Measurements from ENCODE around the gene DEPDC4. TPM values are rescaled to one million over a fixed set of nuclear protein-coding genes. Genes with fewer than 3 reads are reported as not detected.

DEPDC4 gene
- total RNA-seq, 1 experiment from 2014 or later, result 3.2 TPM

GRCh38 chr12:100248886-100249285 is 18.0 kb downstream of the DEPDC4 start:
- H3K27ac Mint-ChIP-seq, result no peak overlapping the region
- Histone ChIP-seq H2BK12ac (ENCODE audit: insufficient read length, low read depth, low read length) (no peak overlapping the region), H4K20me1 (ENCODE audit: control insufficient read depth, insufficient read depth, insufficient read length) (no peaks in the 10 kb centered on the region), H3K18ac (ENCODE audit: insufficient read length, low read depth, low read length) (no peak overlapping the region), H3K79me2 (ENCODE audit: insufficient read depth, low read length) (no peaks in the 10 kb centered on the region), H2AK5ac (ENCODE audit: insufficient read length, low read length) (no peak overlapping the region), H2AFZ (ENCODE audit: low read length) (no peak overlapping the region), H4K8ac (replicated peaks; ENCODE audit: insufficient read length, low read depth, low read length) (no peak overlapping the region), H3K27ac (ENCODE audit: insufficient read length, low read depth, low read length) (no peak overlapping the region), H2BK5ac (ENCODE audit: insufficient read length, low read length) (no peak overlapping the region), H2BK15ac (ENCODE audit: low read depth, low read length) (no peak overlapping the region), H3K4me1 (ENCODE audit: insufficient read depth, low read length) (no peaks in the 10 kb centered on the region), H3K14ac (ENCODE audit: insufficient read depth, low read length) (no peak overlapping the region), H3K4me2 (ENCODE audit: insufficient read depth, insufficient read length, low read length) (no peak overlapping the region), H2BK120ac (ENCODE audit: low read depth, low read length, poor library complexity, severe bottlenecking) (no peak overlapping the region), H3K23ac (ENCODE audit: insufficient read length, low read depth, low read length) (no peak overlapping the region), H3K23me2 (ENCODE audit: insufficient read length, low read depth, low read length, poor library complexity, severe bottlenecking) (no peaks in the 10 kb centered on the region), H3K9me3 (ENCODE audit: control insufficient read depth, low read depth, low read length) (no peaks in the 10 kb centered on the region), H3K4ac (ENCODE audit: low read depth, low read length) (no peak overlapping the region), H3K56ac (ENCODE audit: insufficient read length, low read depth, low read length) (no peak overlapping the region), H3T11ph (ENCODE audit: low read length) (no peak overlapping the region), H3K79me1 (ENCODE audit: insufficient read depth, low read depth, low read length, poor library complexity, severe bottlenecking) (no peaks in the 10 kb centered on the region), H3K27me3 (ENCODE audit: insufficient read depth, low read length) (no peaks in the 10 kb centered on the region), H4K91ac (ENCODE audit: insufficient read length, low read depth, low read length) (no peak overlapping the region), H3K9ac (ENCODE audit: extremely low read depth, insufficient read length, low read length) (no peak overlapping the region), H2BK20ac (ENCODE audit: low read depth, low read length, poor library complexity, severe bottlenecking) (no peak overlapping the region), H4K5ac (ENCODE audit: insufficient read length, low read depth, low read length) (no peak overlapping the region)
- no peaks in the 10 kb centered on the region for H3K27me3 Mint-ChIP-seq (ENCODE audit: low read depth)
- DNase-seq, result no peak
- H3K36me3 Mint-ChIP-seq (ENCODE audit: insufficient read depth in 1 of 3, low read depth in 3 of 3), result no peaks in the 10 kb centered on the region
- H3K4me3 Mint-ChIP-seq, result no peak overlapping the region
- no peaks in the 10 kb centered on the region for H3K9me3 Mint-ChIP-seq
- TF ChIP-seq CTCF (conservative IDR thresholded peaks at IDR 0.05), result no peak
- no peaks in the 10 kb centered on the region for H3K4me1 Mint-ChIP-seq

Data from H9 (cell line).